Urinary bladder (tissue), 4 donors: ENCODE measurements around the gene IBTK. TPM values are rescaled to one million over a fixed set of nuclear protein-coding genes. Genes with fewer than 3 reads are reported as not detected.
"Not testable (repeated sequence)": the region's sequence is repeated elsewhere in the genome, so short reads cannot be mapped to it uniquely, and the experiment has no call there.

Experiments
- DNase-seq: peaks from one replicate; pipeline ENCODE4 v3.0.0-alpha.2; 2015; ENCODE audit errors: extremely low spot score
- H3K27ac ChIP-seq: one replicate; pipeline ENCODE4 v1.5.1; 2013; ENCODE audit warnings: low read depth, mild to moderate bottlenecking, moderate library complexity
- H3K36me3 ChIP-seq: one replicate; pipeline ENCODE4 v1.6.1; 2013; ENCODE audit warnings: mild to moderate bottlenecking, moderate library complexity; ENCODE audit not compliant: insufficient read depth
- H3K4me1 ChIP-seq: one replicate; pipeline ENCODE4 v1.6.1; 2013; ENCODE audit warnings: mild to moderate bottlenecking, moderate library complexity; ENCODE audit not compliant: insufficient read depth
- H3K4me3 ChIP-seq: one replicate; pipeline ENCODE4 v1.5.1; 2013; ENCODE audit warnings: low read depth, low read length
- WGBS: extraction: QIAGEN DNeasy Blood & Tissue Kit; methylation state at CpG from one replicate; pipeline ENCODE4 v1.1.7; 2013; 5-methylcytosine and 5-hydroxymethylcytosine counted together
- polyA plus RNA-seq: library from polyadenylated mRNA; stranded (reverse); fragments of 200-250 nt; gene quantifications from one replicate; pipeline ENCODE4 v1.2.3, GENCODE V29; 2013
- total RNA-seq: library from RNA; depleted of rRNA; stranded (reverse); fragments of >200 nt; gene quantifications from one replicate; pipeline ENCODE4 v1.2.3, GENCODE V29; 2014
- donor health status: healthy with polysubstance abuse.
- donor health status: healthy.

Gene IBTK
- total and polyA plus RNA-seq, 2 donors, result 16.8 to 78.8 TPM

GRCh38 chr6:82237013-82237412, 10.5 kb downstream of the IBTK start:
- no peaks in the 10 kb centered on the region for H3K4me1 ChIP-seq
- no peak for DNase-seq
- 56% methylated on average over 1 of the region's 1 CpG for WGBS
- no peak overlapping the region for H3K27ac ChIP-seq
- no peak overlapping the region for H3K4me3 ChIP-seq
- no peaks in the 10 kb centered on the region for H3K36me3 ChIP-seq

- Histone ChIP-seq H3K4me1 (no peaks in the 10 kb centered on the region), H3K27ac (no peak overlapping the region), H3K36me3 (peaks cover 2% of the 10 kb centered on the region), H3K4me3 (no peak overlapping the region)
- 86% methylated on average over 1 of the region's 1 CpG for WGBS
- no peak for DNase-seq
Observed at GRCh38 chr6:82227770-82228169, 19.8 kb downstream of the IBTK start.

GRCh38 chr6:82220167-82220566, 27.4 kb downstream of the IBTK start:
- Histone ChIP-seq H3K36me3 (peaks cover 2% of the 10 kb centered on the region), H3K4me3 (no peak overlapping the region), H3K27ac (no peak overlapping the region), H3K4me1 (no peaks in the 10 kb centered on the region)
- WGBS, result 98% methylated on average over 2 of the region's 2 CpGs
- no peak for DNase-seq

GRCh38 chr6:82217018-82217586, 30.4 kb downstream of the IBTK start:
- H3K27ac ChIP-seq, result no peak overlapping the region
- H3K4me3 ChIP-seq, result no peak overlapping the region
- 66% methylated on average over 1 of the region's 1 CpG for WGBS
- no peak for DNase-seq
- H3K36me3 ChIP-seq, result peaks cover 5% of the 10 kb centered on the region
- no peaks in the 10 kb centered on the region for H3K4me1 ChIP-seq

- WGBS, result 53% methylated on average over 2 of the region's 2 CpGs
- no peak for DNase-seq
- Histone ChIP-seq H3K4me3 (no peak overlapping the region), H3K27ac (no peak overlapping the region), H3K4me1 (no peaks in the 10 kb centered on the region), H3K36me3 (peaks cover 5% of the 10 kb centered on the region)
Observed at GRCh38 chr6:82216549-82216948, 31.0 kb downstream of the IBTK start.

- 98% methylated on average over 2 of the region's 2 CpGs for WGBS
- no peak overlapping the region for H3K4me3 ChIP-seq
- no peak overlapping the region for H3K27ac ChIP-seq
- H3K36me3 ChIP-seq, result peaks cover 5% of the 10 kb centered on the region
- no peak for DNase-seq
- H3K4me1 ChIP-seq, result no peaks in the 10 kb centered on the region
Observed at GRCh38 chr6:82211326-82211725, 36.2 kb downstream of the IBTK start.

GRCh38 chr6:82208913-82209312, 38.6 kb downstream of the IBTK start:
- WGBS, result 92% methylated on average over 4 of the region's 4 CpGs
- Histone ChIP-seq H3K4me3 (no peak overlapping the region), H3K27ac (no peak overlapping the region), H3K36me3 (peaks cover 2% of the 10 kb centered on the region), H3K4me1 (no peaks in the 10 kb centered on the region)
- no peak for DNase-seq

- H3K27ac ChIP-seq, result no peak overlapping the region
- H3K4me1 ChIP-seq, result no peaks in the 10 kb centered on the region
- peaks cover 2% of the 10 kb centered on the region for H3K36me3 ChIP-seq
- DNase-seq, result no peak
- no peak overlapping the region for H3K4me3 ChIP-seq
- 12% methylated on average over 1 of the region's 1 CpG for WGBS
Observed at GRCh38 chr6:82205930-82206392, 41.6 kb downstream of the IBTK start.

GRCh38 chr6:82204020-82204419, 43.5 kb downstream of the IBTK start:
- H3K36me3 ChIP-seq, result peaks cover 4% of the 10 kb centered on the region

GRCh38 chr6:82197784-82198183, 49.8 kb downstream of the IBTK start:
- peaks cover 8% of the 10 kb centered on the region for H3K36me3 ChIP-seq

More at GRCh38 chr6:82204020-82204419, 43.5 kb downstream of the IBTK start:
- no peak for DNase-seq
- no peak overlapping the region for H3K27ac ChIP-seq
- no peaks in the 10 kb centered on the region for H3K4me1 ChIP-seq
- H3K4me3 ChIP-seq, result no peak overlapping the region

GRCh38 chr6:82197245-82197644, 50.3 kb downstream of the IBTK start:
- not testable (repeated sequence) for H3K36me3 ChIP-seq, H3K4me3 ChIP-seq, H3K27ac ChIP-seq, DNase-seq, H3K4me1 ChIP-seq
- WGBS, result 96% methylated on average over 5 of the region's 5 CpGs

More at GRCh38 chr6:82197784-82198183, 49.8 kb downstream of the IBTK start:
- 87% methylated on average over 4 of the region's 4 CpGs for WGBS
- H3K4me3 ChIP-seq, result no peak overlapping the region
- no peak overlapping the region for H3K27ac ChIP-seq
- H3K4me1 ChIP-seq, result no peaks in the 10 kb centered on the region
- no peak for DNase-seq

- no peaks in the 10 kb centered on the region for H3K4me1 ChIP-seq
- DNase-seq, result no peak
- no peak overlapping the region for H3K4me3 ChIP-seq
- H3K36me3 ChIP-seq, result peaks cover 8% of the 10 kb centered on the region
- H3K27ac ChIP-seq, result no peak overlapping the region
Observed at GRCh38 chr6:82196161-82196560, 51.4 kb downstream of the IBTK start.

GRCh38 chr6:82195619-82196018, 51.9 kb downstream of the IBTK start:
- WGBS, result 95% methylated on average over 4 of the region's 4 CpGs
- Histone ChIP-seq H3K27ac (no peak overlapping the region), H3K36me3 (peaks cover 8% of the 10 kb centered on the region), H3K4me1 (no peaks in the 10 kb centered on the region), H3K4me3 (no peak overlapping the region)
- DNase-seq, result no peak

GRCh38 chr6:82185948-82186535, 61.5 kb downstream of the IBTK start:
- no peak overlapping the region for H3K27ac ChIP-seq
- DNase-seq, result no peak
- WGBS, result 95% methylated on average over 3 of the region's 3 CpGs
- no peak overlapping the region for H3K4me3 ChIP-seq
- peaks cover 6% of the 10 kb centered on the region for H3K36me3 ChIP-seq
- no peaks in the 10 kb centered on the region for H3K4me1 ChIP-seq
